K562 (cell line): ENCODE measurements around the gene WASF2. TPM values are rescaled to one million over a fixed set of nuclear protein-coding genes. Genes with fewer than 3 reads are reported as not detected.

ENCODE experiments used
- BACH1 ChIP-seq: fragments of 200-800 bp; sonication (Bioruptor generic); IDR thresholded peaks from 2 replicates; pipeline ENCODE4 v1.6.1; 2016; ENCODE audit warnings: missing genetic modification characterization, missing compliant biosample characterization
- CTCF ChIP-seq, 3 experiments: IDR thresholded peaks in 2 of 3; conservative IDR thresholded peaks in 1 of 3; 2 replicates each; pipeline ENCODE4 v1.5.1; 2011 to 2012; ENCODE audit warnings: low read length in 3 of 3, mild to moderate bottlenecking in 3 of 3, control low read depth in 2 of 3, improper control_type of control experiment in 1 of 3, inconsistent platforms in 1 of 3, low read depth in 1 of 3, mixed read lengths in 1 of 3, moderate library complexity in 1 of 3; ENCODE audit not compliant: insufficient read depth in 2 of 3
- ESRRA ChIP-seq: fragments of 450-650 bp; IDR thresholded peaks from 2 replicates; pipeline ENCODE4 v1.6.1; 2014; ENCODE audit warnings: low read depth, mild to moderate bottlenecking, moderate library complexity, borderline replicate concordance
- FOXK1 ChIP-seq: sonication (generic); formaldehyde crosslinking; IDR thresholded peaks from 2 replicates; pipeline ENCODE4 v1.8.0; 2022; ENCODE audit warnings: missing genetic modification reagents, mild to moderate bottlenecking, borderline replicate concordance
- JUN ChIP-seq, 2 experiments: sonication (generic) in 1 of 2; formaldehyde crosslinking in 1 of 2; IDR thresholded peaks; 2 replicates each; pipeline versions ENCODE4 v1.6.1 to v1.8.0; 2012 to 2022; ENCODE audit warnings: borderline replicate concordance in 2 of 2, mild to moderate bottlenecking in 2 of 2, improper control_type of control experiment in 1 of 2, low read depth in 1 of 2, low read length in 1 of 2, missing genetic modification reagents in 1 of 2
- MCM7 ChIP-seq, 2 experiments: fragments of 450-650 bp; IDR thresholded peaks; 2 replicates each; pipeline ENCODE4 v1.6.1; 2016 to 2018
- NONO ChIP-seq, 2 experiments: fragments of 200-400 bp in 1 of 2; fragments of 450-650 bp in 1 of 2; formaldehyde crosslinking in 1 of 2; IDR thresholded peaks; 2 replicates each; pipeline ENCODE4 v1.6.1; 2017; ENCODE audit warnings: low read depth in 2 of 2, mild to moderate bottlenecking in 2 of 2, moderate library complexity in 2 of 2, low read length in 1 of 2
- RBBP5 ChIP-seq: fragments of 200-600 bp; sonication (generic); IDR thresholded peaks from 2 replicates; pipeline ENCODE4 v1.6.1; 2012; ENCODE audit warnings: borderline replicate concordance, mild to moderate bottlenecking, low read length, control low read depth, inconsistent platforms; ENCODE audit not compliant: insufficient read depth, poor library complexity, severe bottlenecking
- TEAD1 ChIP-seq, 2 experiments: fragments of 450-650 bp in 1 of 2; sonication (generic) in 1 of 2; formaldehyde crosslinking; IDR thresholded peaks; 2 replicates each; pipeline versions ENCODE4 v1.4.0 to v1.8.0; 2020 to 2022; ENCODE audit warnings: mild to moderate bottlenecking in 2 of 2, missing genetic modification reagents in 1 of 2
- TEAD4 ChIP-seq, 2 experiments: sonication (generic) in 1 of 2; formaldehyde crosslinking in 1 of 2; IDR thresholded peaks; 2 replicates each; pipeline versions ENCODE4 v1.6.1 to v1.8.0; 2012 to 2022; ENCODE audit warnings: borderline replicate concordance in 1 of 2, inconsistent platforms in 1 of 2, low read length in 1 of 2, mild to moderate bottlenecking in 1 of 2, missing genetic modification reagents in 1 of 2
- polyA plus RNA-seq, 8 experiments: library from polyadenylated mRNA; depleted of rRNA in 4 of 8; stranded (reverse) in 5 of 8; unstranded in 3 of 8; fragments of >200 nt; fragmentation: Nextera tagmentation in 2 of 8; fragmentation: Illumina TruSeq in 1 of 8; extraction: Ambion mirVana in 2 of 8; extraction: Trizol in 1 of 8; gene quantifications; 2 replicates each; pipeline versions ENCODE4 v1.2.1 to v1.2.3, GENCODE V29; 2011 to 2014; ENCODE audit warnings: inconsistent platforms in 1 of 8, missing spikeins in 1 of 8
- total RNA-seq, 7 experiments: library from RNA; depleted of rRNA in 6 of 7; stranded (reverse); fragments of >200 nt in 6 of 7; fragmentation: Illumina TruSeq in 2 of 7; extraction: Trizol in 2 of 7; gene quantifications; 2 replicates each; pipeline versions ENCODE4 v1.2.1 to v1.2.3, GENCODE V29; 2011 to 2021; ENCODE audit warnings: low replicate concordance in 1 of 7
- TF ChIP-seq, protein P1 (sequence below): fragments of 200-800 bp; sonication (Bioruptor generic); IDR thresholded peaks from 2 replicates; pipeline ENCODE4 v1.6.1; 2017; ENCODE audit warnings: missing genetic modification characterization, missing compliant biosample characterization
- TF ChIP-seq, protein P2 (sequence below): sonication (generic); formaldehyde crosslinking; IDR thresholded peaks from 2 replicates; pipeline ENCODE4 v1.4.0; 2020; ENCODE audit warnings: mild to moderate bottlenecking, missing genetic modification reagents
- TF ChIP-seq, protein P3 (sequence below), 2 experiments: fragments of 450-650 bp; conservative IDR thresholded peaks; 2 replicates each; pipeline ENCODE4 v1.6.1; 2017; ENCODE audit warnings: mild to moderate bottlenecking in 2 of 2, moderate library complexity in 2 of 2
- TF ChIP-seq, protein P4 (sequence below): IDR thresholded peaks from 3 replicates; pipeline ENCODE4 v1.6.1; 2011; ENCODE audit warnings: borderline replicate concordance, mild to moderate bottlenecking; ENCODE audit not compliant: insufficient read length, insufficient read depth

The WASF2 gene
- total and polyA plus RNA-seq, 9 of the 15 experiments (the other 6 are each of a cell fraction or from before 2014, with no cell fraction given), result 8.2 to 163 (median 31.2) TPM

GRCh38 chr1:27366411-27367159, 123.4 kb downstream of the WASF2 start, which contains the start of gene MAP3K6 (continued):
- TF ChIP-seq CTCF (IDR thresholded peaks at IDR 0.05 in 2 of 3, conservative IDR thresholded peaks at IDR 0.05 in 1 of 3; ENCODE audit: insufficient read depth in 2 of 3, low read depth in 1 of 3, low read length in 3 of 3) (peak; percentile 59 to 79 (median 70)), TEAD4 (IDR thresholded peaks at IDR 0.05; ENCODE audit: low read length) (peak; percentile 7; the same call in 1 of the 2 replicates), TEAD4 (CRISPR knock-in tag; IDR thresholded peaks at IDR 0.05; ENCODE audit: borderline replicate concordance) (no peak), FOXK1 (CRISPR knock-in tag) (no peak), BACH1 (tag) (no peak), MCM7 (IDR thresholded peaks at IDR 0.05) (no peak), RBBP5 (peak; percentile 95), ESRRA (no peak), NONO (IDR thresholded peaks at IDR 0.05; ENCODE audit: low read depth in 2 of 2, low read length in 1 of 2) (peak in 1 of 2 experiments; percentile 96; a peak in 2 of 4 replicates), TEAD1 (CRISPR knock-in tag; IDR thresholded peaks at IDR 0.05) (peak; percentile 12 to 46; a peak in 1 of 4 replicates), JUN (IDR thresholded peaks at IDR 0.05; ENCODE audit: borderline replicate concordance, low read depth, low read length) (0 out of 2 replicates have a peak, but pooled peaks have one; percentile 20), JUN (CRISPR knock-in tag; IDR thresholded peaks at IDR 0.05; ENCODE audit: borderline replicate concordance) (0 out of 2 replicates have a peak, but pooled peaks have one; percentile 30)
- TF ChIP-seq, protein P1, sequence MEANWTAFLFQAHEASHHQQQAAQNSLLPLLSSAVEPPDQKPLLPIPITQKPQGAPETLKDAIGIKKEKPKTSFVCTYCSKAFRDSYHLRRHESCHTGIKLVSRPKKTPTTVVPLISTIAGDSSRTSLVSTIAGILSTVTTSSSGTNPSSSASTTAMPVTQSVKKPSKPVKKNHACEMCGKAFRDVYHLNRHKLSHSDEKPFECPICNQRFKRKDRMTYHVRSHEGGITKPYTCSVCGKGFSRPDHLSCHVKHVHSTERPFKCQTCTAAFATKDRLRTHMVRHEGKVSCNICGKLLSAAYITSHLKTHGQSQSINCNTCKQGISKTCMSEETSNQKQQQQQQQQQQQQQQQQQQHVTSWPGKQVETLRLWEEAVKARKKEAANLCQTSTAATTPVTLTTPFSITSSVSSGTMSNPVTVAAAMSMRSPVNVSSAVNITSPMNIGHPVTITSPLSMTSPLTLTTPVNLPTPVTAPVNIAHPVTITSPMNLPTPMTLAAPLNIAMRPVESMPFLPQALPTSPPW (CRISPR knock-in tag), result peak; percentile 52
- TF ChIP-seq, protein P2, sequence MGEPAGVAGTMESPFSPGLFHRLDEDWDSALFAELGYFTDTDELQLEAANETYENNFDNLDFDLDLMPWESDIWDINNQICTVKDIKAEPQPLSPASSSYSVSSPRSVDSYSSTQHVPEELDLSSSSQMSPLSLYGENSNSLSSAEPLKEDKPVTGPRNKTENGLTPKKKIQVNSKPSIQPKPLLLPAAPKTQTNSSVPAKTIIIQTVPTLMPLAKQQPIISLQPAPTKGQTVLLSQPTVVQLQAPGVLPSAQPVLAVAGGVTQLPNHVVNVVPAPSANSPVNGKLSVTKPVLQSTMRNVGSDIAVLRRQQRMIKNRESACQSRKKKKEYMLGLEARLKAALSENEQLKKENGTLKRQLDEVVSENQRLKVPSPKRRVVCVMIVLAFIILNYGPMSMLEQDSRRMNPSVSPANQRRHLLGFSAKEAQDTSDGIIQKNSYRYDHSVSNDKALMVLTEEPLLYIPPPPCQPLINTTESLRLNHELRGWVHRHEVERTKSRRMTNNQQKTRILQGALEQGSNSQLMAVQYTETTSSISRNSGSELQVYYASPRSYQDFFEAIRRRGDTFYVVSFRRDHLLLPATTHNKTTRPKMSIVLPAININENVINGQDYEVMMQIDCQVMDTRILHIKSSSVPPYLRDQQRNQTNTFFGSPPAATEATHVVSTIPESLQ, result no peak
- TF ChIP-seq, protein P3, sequence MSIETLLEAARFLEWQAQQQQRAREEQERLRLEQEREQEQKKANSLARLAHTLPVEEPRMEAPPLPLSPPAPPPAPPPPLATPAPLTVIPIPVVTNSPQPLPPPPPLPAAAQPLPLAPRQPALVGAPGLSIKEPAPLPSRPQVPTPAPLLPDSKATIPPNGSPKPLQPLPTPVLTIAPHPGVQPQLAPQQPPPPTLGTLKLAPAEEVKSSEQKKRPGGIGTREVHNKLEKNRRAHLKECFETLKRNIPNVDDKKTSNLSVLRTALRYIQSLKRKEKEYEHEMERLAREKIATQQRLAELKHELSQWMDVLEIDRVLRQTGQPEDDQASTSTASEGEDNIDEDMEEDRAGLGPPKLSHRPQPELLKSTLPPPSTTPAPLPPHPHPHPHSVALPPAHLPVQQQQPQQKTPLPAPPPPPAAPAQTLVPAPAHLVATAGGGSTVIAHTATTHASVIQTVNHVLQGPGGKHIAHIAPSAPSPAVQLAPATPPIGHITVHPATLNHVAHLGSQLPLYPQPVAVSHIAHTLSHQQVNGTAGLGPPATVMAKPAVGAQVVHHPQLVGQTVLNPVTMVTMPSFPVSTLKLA (conservative IDR thresholded peaks at IDR 0.05), result peak in 1 of 2 experiments; percentile 10; a peak in 1 of 4 replicates
- TF ChIP-seq, protein P4, sequence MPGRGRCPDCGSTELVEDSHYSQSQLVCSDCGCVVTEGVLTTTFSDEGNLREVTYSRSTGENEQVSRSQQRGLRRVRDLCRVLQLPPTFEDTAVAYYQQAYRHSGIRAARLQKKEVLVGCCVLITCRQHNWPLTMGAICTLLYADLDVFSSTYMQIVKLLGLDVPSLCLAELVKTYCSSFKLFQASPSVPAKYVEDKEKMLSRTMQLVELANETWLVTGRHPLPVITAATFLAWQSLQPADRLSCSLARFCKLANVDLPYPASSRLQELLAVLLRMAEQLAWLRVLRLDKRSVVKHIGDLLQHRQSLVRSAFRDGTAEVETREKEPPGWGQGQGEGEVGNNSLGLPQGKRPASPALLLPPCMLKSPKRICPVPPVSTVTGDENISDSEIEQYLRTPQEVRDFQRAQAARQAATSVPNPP, result no peak
